AG04450 (cell line): Measurements from ENCODE around the gene CD300E. TPM values are rescaled to one million over a fixed set of nuclear protein-coding genes. Genes with fewer than 3 reads are reported as not detected.
"Not testable (repeated sequence)": the region's sequence is repeated elsewhere in the genome, so short reads cannot be mapped to it uniquely, and the experiment has no call there.

Source experiments
- CTCF ChIA-PET: fragments of 300-600, 350-600 bp; formaldehyde crosslinking; extraction: SDS; loops from one replicate; lab custom pipeline; 2022; ENCODE audit warnings: antibody characterized with exemption, inconsistent platforms; lab: Charles Lee
- POLR2A ChIA-PET: fragments of 350-600 bp; formaldehyde crosslinking; extraction: SDS; loops from one replicate; lab custom pipeline; 2021; ENCODE audit warnings: antibody characterized with exemption, inconsistent platforms; lab: Yijun Ruan, JAX
- DNase-seq: peaks from one replicate; pipeline ENCODE4 v3.0.0-alpha.2; 2011; ENCODE audit warnings: low read depth, low spot score
- H3K27ac ChIP-seq: one replicate; pipeline ENCODE4 v1.5.1; 2012; ENCODE audit warnings: low read depth, low read length, control low read depth
- H3K27me3 ChIP-seq: one replicate; pipeline ENCODE4 v1.6.0; 2012; ENCODE audit warnings: low read length; ENCODE audit not compliant: control insufficient read depth, insufficient read depth
- H3K4me3 ChIP-seq: 2 replicates; pipeline ENCODE4 v1.5.1; 2011; ENCODE audit warnings: mild to moderate bottlenecking, low read depth, low read length, control low read depth
- H3K9me3 ChIP-seq: 2 replicates; pipeline ENCODE4 v1.5.1; 2012; ENCODE audit warnings: low read length; ENCODE audit not compliant: control insufficient read depth, insufficient read depth
- CTCF ChIP-seq: IDR thresholded peaks from 2 replicates; pipeline ENCODE4 v1.5.1; 2011; ENCODE audit warnings: low read depth, low read length, control low read depth, inconsistent platforms
- polyA plus RNA-seq: library from polyadenylated mRNA; depleted of rRNA; stranded (reverse); fragments of >200 nt; gene quantifications from 2 replicates; pipeline ENCODE4 v1.2.3, GENCODE V29; 2011

Gene CD300E
- polyA plus RNA-seq, 1 experiment = not detected

GRCh38 chr17:74637265-74637664 is 13.7 kb upstream of the CD300E start:
- H3K27me3 ChIP-seq = no peaks in the 10 kb centered on the region
- ChIA-PET POLR2A (no interaction called here), CTCF (no interaction called here)
- no peak overlapping the region for H3K4me3 ChIP-seq
- no peak overlapping the region for H3K27ac ChIP-seq
- TF ChIP-seq CTCF = no peak
- no peak for DNase-seq
- H3K9me3 ChIP-seq = no peaks in the 10 kb centered on the region

GRCh38 chr17:74636541-74637085 is 13.1 kb upstream of the CD300E start:
- CTCF ChIA-PET, H3K27ac ChIP-seq, DNase-seq, H3K27me3 ChIP-seq, H3K9me3 ChIP-seq, H3K4me3 ChIP-seq, POLR2A ChIA-PET: not testable (repeated sequence)

GRCh38 chr17:74635418-74635817 is 11.9 kb upstream of the CD300E start:
- no peak for TF ChIP-seq CTCF
- DNase-seq = no peak
- no peaks in the 10 kb centered on the region for H3K27me3 ChIP-seq
- no peaks in the 10 kb centered on the region for H3K9me3 ChIP-seq
- H3K27ac ChIP-seq = no peak overlapping the region
- CTCF ChIA-PET = no interaction called here
- no peak overlapping the region for H3K4me3 ChIP-seq
- POLR2A ChIA-PET = no interaction called here

- ChIA-PET CTCF (no interaction called here), POLR2A (no interaction called here)
- H3K27me3 ChIP-seq = no peaks in the 10 kb centered on the region
- TF ChIP-seq CTCF = no peak
- no peak overlapping the region for H3K4me3 ChIP-seq
- DNase-seq = no peak
- no peaks in the 10 kb centered on the region for H3K9me3 ChIP-seq
- H3K27ac ChIP-seq = no peak overlapping the region
Measured at GRCh38 chr17:74633326-74633725, 9.8 kb upstream of the CD300E start.

- H3K4me3 ChIP-seq = no peak overlapping the region
- ChIA-PET POLR2A (no interaction called here), CTCF (no interaction called here)
- no peaks in the 10 kb centered on the region for H3K27me3 ChIP-seq
- TF ChIP-seq CTCF = no peak
- H3K9me3 ChIP-seq = no peaks in the 10 kb centered on the region
- H3K27ac ChIP-seq = no peak overlapping the region
- no peak for DNase-seq
Measured at GRCh38 chr17:74632617-74633016, 9.1 kb upstream of the CD300E start.
